Liver (tissue), 9 donors: ENCODE measurements around the gene CYB5R4. TPM values are rescaled to one million over a fixed set of nuclear protein-coding genes. Genes with fewer than 3 reads are reported as not detected.

Experiments
- DNase-seq: peaks from one replicate; pipeline ENCODE4 v3.0.0-alpha.2; 2017; ENCODE audit warnings: low spot score
- H3K27ac ChIP-seq, 2 donors: one replicate each; pipeline ENCODE4 v1.7.0; 2013; ENCODE audit warnings: inconsistent platforms in 2 of 2, low read length in 2 of 2, control low read depth in 1 of 2, low read depth in 1 of 2, mild to moderate bottlenecking in 1 of 2
- H3K27me3 ChIP-seq, 4 donors: one replicate each; pipeline versions ENCODE4 v1.6.1 to v1.7.0; 2013; ENCODE audit warnings: low read length in 3 of 4, inconsistent platforms in 1 of 4, mild to moderate bottlenecking in 1 of 4, moderate library complexity in 1 of 4; ENCODE audit not compliant: control insufficient read depth in 4 of 4, insufficient read depth in 4 of 4
- H3K36me3 ChIP-seq, 4 donors: one replicate each; pipeline versions ENCODE4 v1.6.1 to v1.7.0; 2013; ENCODE audit warnings: low read length in 3 of 4, mild to moderate bottlenecking in 3 of 4, low read depth in 1 of 4, moderate library complexity in 1 of 4; ENCODE audit not compliant: control insufficient read depth in 4 of 4, insufficient read depth in 3 of 4
- H3K4me1 ChIP-seq, 4 donors: one replicate each; pipeline versions ENCODE4 v1.6.1 to v1.7.0; 2013; ENCODE audit warnings: low read length in 3 of 4, mild to moderate bottlenecking in 3 of 4, moderate library complexity in 1 of 4; ENCODE audit not compliant: control insufficient read depth in 4 of 4, insufficient read depth in 4 of 4
- H3K4me3 ChIP-seq, 3 donors: one replicate each; pipeline versions ENCODE4 v1.6.1 to v1.7.0; 2013; ENCODE audit warnings: low read length in 3 of 3, control low read depth in 1 of 3, low read depth in 1 of 3, mild to moderate bottlenecking in 1 of 3
- H3K9ac ChIP-seq, 2 donors: one replicate each; pipeline ENCODE4 v1.7.0; 2013; ENCODE audit warnings: low read length in 2 of 2, mild to moderate bottlenecking in 2 of 2, moderate library complexity in 2 of 2, control low read depth in 1 of 2, low read depth in 1 of 2
- H3K9me3 ChIP-seq, 4 donors: one replicate each; pipeline versions ENCODE4 v1.6.1 to v1.7.0; 2013; ENCODE audit warnings: low read length in 3 of 4; ENCODE audit not compliant: control insufficient read depth in 4 of 4
- EGR1 ChIP-seq, 2 donors: IDR thresholded peaks; 2 replicates each; pipeline ENCODE4 v1.6.1; 2016 to 2018; ENCODE audit warnings: antibody characterized with exemption in 2 of 2, low read depth in 2 of 2
- FOXA1 ChIP-seq: IDR thresholded peaks from 2 replicates; pipeline ENCODE4 v1.6.1; 2016; ENCODE audit warnings: antibody characterized with exemption
- FOXA2 ChIP-seq: IDR thresholded peaks from 2 replicates; pipeline ENCODE4 v1.6.1; 2016; ENCODE audit warnings: antibody characterized with exemption
- GABPA ChIP-seq, 2 donors: IDR thresholded peaks in 1 of 2; conservative IDR thresholded peaks in 1 of 2; 2 replicates each; pipeline ENCODE4 v1.6.1; 2016; ENCODE audit warnings: antibody characterized with exemption in 2 of 2, mild to moderate bottlenecking in 1 of 2, moderate library complexity in 1 of 2
- HNF4A ChIP-seq, 2 donors: conservative IDR thresholded peaks; 2 replicates each; pipeline ENCODE4 v1.6.1; 2016; ENCODE audit warnings: antibody characterized with exemption in 2 of 2, mild to moderate bottlenecking in 2 of 2
- JUND ChIP-seq, 2 donors: IDR thresholded peaks; 2 replicates each; pipeline ENCODE4 v1.6.1; 2016; ENCODE audit warnings: antibody characterized with exemption in 2 of 2
- MAX ChIP-seq: IDR thresholded peaks from 2 replicates; pipeline ENCODE4 v1.6.1; 2016; ENCODE audit warnings: antibody characterized with exemption
- NR2F2 ChIP-seq: IDR thresholded peaks from 2 replicates; pipeline ENCODE4 v1.6.1; 2016; ENCODE audit warnings: antibody characterized with exemption
- RAD21 ChIP-seq, 2 donors: IDR thresholded peaks; 2 replicates each; pipeline ENCODE4 v1.6.1; 2016; ENCODE audit warnings: antibody characterized with exemption in 2 of 2, mild to moderate bottlenecking in 2 of 2
- REST ChIP-seq: IDR thresholded peaks from 2 replicates; pipeline ENCODE4 v1.6.1; 2016; ENCODE audit warnings: antibody characterized with exemption, mild to moderate bottlenecking
- SP1 ChIP-seq: IDR thresholded peaks from 2 replicates; pipeline ENCODE4 v1.6.1; 2018; ENCODE audit warnings: antibody characterized with exemption, mild to moderate bottlenecking
- YY1 ChIP-seq: IDR thresholded peaks from 2 replicates; pipeline ENCODE4 v1.6.1; 2016; ENCODE audit warnings: antibody characterized with exemption, mild to moderate bottlenecking
- WGBS: extraction: QIAGEN DNeasy Blood & Tissue Kit; methylation state at CpG from one replicate; pipeline ENCODE4 v1.1.7; 2013; 5-methylcytosine and 5-hydroxymethylcytosine counted together
- polyA plus RNA-seq, 2 donors: library from polyadenylated mRNA; stranded (reverse) in 1 of 2; unstranded in 1 of 2; fragments of 200-250 nt in 1 of 2; fragments of >200 nt in 1 of 2; fragmentation: Nextera tagmentation in 1 of 2; extraction: Ambion mirVana in 1 of 2; gene quantifications; one replicate each; pipeline versions ENCODE4 v1.2.1 to v1.2.3, GENCODE V29; 2013 to 2015
- total RNA-seq, 2 donors: library from RNA; depleted of rRNA; stranded (reverse); fragments of >200 nt; gene quantifications; one replicate each; pipeline ENCODE4 v1.2.3, GENCODE V29; 2014
- TF ChIP-seq, protein P1 (sequence below): IDR thresholded peaks from 2 replicates; pipeline ENCODE4 v1.6.1; 2016; ENCODE audit warnings: antibody characterized with exemption
- TF ChIP-seq, protein P2 (sequence below): fragments of 150-350 bp; IDR thresholded peaks from 2 replicates; pipeline ENCODE4 v1.5.1; 2017; ENCODE audit warnings: improper control_type of control experiment, low read depth, low read length; ENCODE audit not compliant: missing input control
- donor health status: healthy.
- donor health status: healthy.
- donor health status: healthy.
- donor health status: healthy.
- donor health status: healthy.

Gene CYB5R4
- total and polyA plus RNA-seq, 4 donors = 3.4 to 7.8 (median 5.4) TPM

GRCh38 chr6:83960664-83961063 is 101.2 kb downstream of the CYB5R4 start:
- no peak overlapping the region for H3K4me3 ChIP-seq
- TF ChIP-seq GABPA (IDR thresholded peaks at IDR 0.05 in 1 of 2, conservative IDR thresholded peaks at IDR 0.05 in 1 of 2) (no peak), SP1 (no peak), YY1 (no peak), MAX (no peak)
- WGBS = 83% methylated on average over 1 of the region's 1 CpG
- no peaks in the 10 kb centered on the region for H3K4me1 ChIP-seq
- peaks cover 2 to 23% (median 12%) of the 10 kb centered on the region in 4 donors for H3K36me3 ChIP-seq
- H3K9ac ChIP-seq = no peak overlapping the region
- no peaks in the 10 kb centered on the region for H3K27me3 ChIP-seq
- DNase-seq = no peak
- no peak overlapping the region for H3K27ac ChIP-seq
- peaks cover 0 to 3% (median under 1%) of the 10 kb centered on the region in 4 donors for H3K9me3 ChIP-seq

DNA sequence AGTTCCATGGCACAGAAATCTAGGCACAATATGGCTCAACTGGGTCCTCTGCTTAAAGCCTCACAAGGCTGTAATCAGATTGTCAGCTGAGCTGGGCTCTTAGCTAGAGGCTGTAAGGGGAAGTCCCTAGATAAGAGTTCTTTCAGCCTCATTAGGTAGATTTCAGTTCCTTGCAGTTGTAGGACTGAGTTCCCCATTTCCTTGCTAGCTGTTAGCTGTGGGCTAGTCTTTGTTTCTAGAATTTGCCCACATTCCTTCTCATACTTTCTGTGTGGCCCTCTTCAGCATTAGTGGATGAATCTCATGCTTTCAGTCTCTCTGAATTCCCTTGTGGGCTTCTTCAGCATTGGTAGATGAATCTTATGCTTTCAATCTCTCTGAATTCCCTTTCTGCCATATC is 103.1 kb downstream of the CYB5R4 start:
- Histone ChIP-seq H3K4me3 (no peak overlapping the region), H3K9me3 (peaks cover 0 to 8% (median 3%) of the 10 kb centered on the region in 4 donors), H3K9ac (no peak overlapping the region), H3K27me3 (no peaks in the 10 kb centered on the region), H3K36me3 (peaks cover 0 to 23% (median 11%) of the 10 kb centered on the region in 4 donors), H3K4me1 (no peaks in the 10 kb centered on the region), H3K27ac (no peak overlapping the region)
- no peak for TF ChIP-seq HNF4A (conservative IDR thresholded peaks at IDR 0.05)
- TF ChIP-seq GABPA (IDR thresholded peaks at IDR 0.05 in 1 of 2, conservative IDR thresholded peaks at IDR 0.05 in 1 of 2) = no peak
- no peak for TF ChIP-seq FOXA2
- TF ChIP-seq, protein P1, sequence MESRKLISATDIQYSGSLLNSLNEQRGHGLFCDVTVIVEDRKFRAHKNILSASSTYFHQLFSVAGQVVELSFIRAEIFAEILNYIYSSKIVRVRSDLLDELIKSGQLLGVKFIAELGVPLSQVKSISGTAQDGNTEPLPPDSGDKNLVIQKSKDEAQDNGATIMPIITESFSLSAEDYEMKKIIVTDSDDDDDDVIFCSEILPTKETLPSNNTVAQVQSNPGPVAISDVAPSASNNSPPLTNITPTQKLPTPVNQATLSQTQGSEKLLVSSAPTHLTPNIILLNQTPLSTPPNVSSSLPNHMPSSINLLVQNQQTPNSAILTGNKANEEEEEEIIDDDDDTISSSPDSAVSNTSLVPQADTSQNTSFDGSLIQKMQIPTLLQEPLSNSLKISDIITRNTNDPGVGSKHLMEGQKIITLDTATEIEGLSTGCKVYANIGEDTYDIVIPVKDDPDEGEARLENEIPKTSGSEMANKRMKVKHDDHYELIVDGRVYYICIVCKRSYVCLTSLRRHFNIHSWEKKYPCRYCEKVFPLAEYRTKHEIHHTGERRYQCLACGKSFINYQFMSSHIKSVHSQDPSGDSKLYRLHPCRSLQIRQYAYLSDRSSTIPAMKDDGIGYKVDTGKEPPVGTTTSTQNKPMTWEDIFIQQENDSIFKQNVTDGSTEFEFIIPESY = no peak
- no peak for TF ChIP-seq NR2F2
- no peak for TF ChIP-seq SP1
- no peak for TF ChIP-seq RAD21 (IDR thresholded peaks at IDR 0.05)
- no peak for TF ChIP-seq EGR1 (IDR thresholded peaks at IDR 0.05; ENCODE audit: low read depth in 2 of 2)
- TF ChIP-seq, protein P2, sequence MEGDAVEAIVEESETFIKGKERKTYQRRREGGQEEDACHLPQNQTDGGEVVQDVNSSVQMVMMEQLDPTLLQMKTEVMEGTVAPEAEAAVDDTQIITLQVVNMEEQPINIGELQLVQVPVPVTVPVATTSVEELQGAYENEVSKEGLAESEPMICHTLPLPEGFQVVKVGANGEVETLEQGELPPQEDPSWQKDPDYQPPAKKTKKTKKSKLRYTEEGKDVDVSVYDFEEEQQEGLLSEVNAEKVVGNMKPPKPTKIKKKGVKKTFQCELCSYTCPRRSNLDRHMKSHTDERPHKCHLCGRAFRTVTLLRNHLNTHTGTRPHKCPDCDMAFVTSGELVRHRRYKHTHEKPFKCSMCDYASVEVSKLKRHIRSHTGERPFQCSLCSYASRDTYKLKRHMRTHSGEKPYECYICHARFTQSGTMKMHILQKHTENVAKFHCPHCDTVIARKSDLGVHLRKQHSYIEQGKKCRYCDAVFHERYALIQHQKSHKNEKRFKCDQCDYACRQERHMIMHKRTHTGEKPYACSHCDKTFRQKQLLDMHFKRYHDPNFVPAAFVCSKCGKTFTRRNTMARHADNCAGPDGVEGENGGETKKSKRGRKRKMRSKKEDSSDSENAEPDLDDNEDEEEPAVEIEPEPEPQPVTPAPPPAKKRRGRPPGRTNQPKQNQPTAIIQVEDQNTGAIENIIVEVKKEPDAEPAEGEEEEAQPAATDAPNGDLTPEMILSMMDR = no peak
- TF ChIP-seq REST = no peak
- no peak for TF ChIP-seq JUND (IDR thresholded peaks at IDR 0.05)
- no peak for TF ChIP-seq YY1
- TF ChIP-seq MAX = no peak
- TF ChIP-seq FOXA1 = no peak
- no peak for DNase-seq
